Left renal cortex interstitium (tissue), 4 donors: ENCODE measurements around the gene GDPD2. TPM values are rescaled to one million over a fixed set of nuclear protein-coding genes. Genes with fewer than 3 reads are reported as not detected.

Experiments
- DNase-seq, 4 donors: peaks; one replicate each; pipeline ENCODE4 v3.0.0-alpha.2; 2013; ENCODE audit warnings: low read depth in 4 of 4, low spot score in 2 of 4, missing footprints in 1 of 4
- polyA plus RNA-seq, 4 donors: library from polyadenylated mRNA; unstranded; fragments of 120-200 nt; gene quantifications; one replicate each; pipeline ENCODE4 v1.2.1, GENCODE V29; 2013; ENCODE audit not compliant: insufficient read length in 4 of 4

Gene GDPD2
- polyA plus RNA-seq, 4 donors: 0.95 to 1.7 (median 1.6) TPM

DNA sequence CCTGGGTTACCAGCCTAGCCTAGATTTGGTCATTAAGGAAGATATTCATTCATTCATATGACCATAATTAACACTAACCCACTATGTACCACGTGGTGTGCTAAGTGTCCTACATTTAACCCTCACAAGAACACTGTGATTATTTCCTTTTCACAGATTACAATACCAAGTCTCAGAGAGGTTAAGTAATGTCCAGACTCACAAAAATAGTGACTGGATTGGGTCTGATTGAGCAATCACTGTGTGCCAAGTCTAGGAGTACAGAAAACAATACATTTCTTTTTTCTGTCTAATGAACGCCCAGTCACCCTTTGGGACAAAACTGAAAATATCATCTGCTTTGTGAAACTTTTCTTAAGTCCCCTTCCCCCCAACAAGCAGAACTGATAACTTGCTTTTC lies 13.9 kb downstream of the GDPD2 start:
- DNase-seq: no peak

DNA sequence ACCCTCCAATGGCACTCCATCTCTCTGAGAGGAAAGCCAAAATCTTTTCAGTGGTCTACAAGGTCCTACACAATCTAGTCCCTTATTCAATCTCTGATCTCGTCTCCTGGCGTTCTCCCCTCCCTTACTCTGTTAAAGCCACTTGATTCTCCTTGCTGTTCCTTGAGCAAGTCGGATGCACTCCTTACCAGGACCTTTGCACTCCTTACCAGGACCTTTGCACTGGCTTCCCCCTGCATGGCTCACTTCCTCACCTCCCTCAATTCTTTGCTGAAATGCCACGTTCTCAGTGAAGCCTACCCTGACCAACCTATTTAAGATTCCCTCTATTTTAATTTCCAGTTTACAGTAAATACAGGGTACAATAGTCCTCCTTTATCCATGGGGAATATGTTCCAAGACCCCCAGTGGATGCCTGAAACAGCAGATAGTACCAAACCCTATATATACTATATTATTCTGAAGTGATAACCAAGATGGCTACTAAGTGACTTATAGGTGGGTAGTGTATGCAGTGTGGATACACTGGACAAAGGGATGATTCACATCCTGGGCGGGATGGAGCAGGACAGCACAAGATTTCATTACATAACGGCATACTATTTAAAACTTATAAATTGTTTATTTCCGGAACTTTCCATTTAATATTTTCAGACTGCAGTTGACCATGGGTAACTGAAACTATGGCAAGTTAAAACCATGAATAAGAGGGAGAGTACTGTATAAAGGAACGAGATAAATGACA lies 15.0 kb downstream of the GDPD2 start:
- DNase-seq: no peak

DNA sequence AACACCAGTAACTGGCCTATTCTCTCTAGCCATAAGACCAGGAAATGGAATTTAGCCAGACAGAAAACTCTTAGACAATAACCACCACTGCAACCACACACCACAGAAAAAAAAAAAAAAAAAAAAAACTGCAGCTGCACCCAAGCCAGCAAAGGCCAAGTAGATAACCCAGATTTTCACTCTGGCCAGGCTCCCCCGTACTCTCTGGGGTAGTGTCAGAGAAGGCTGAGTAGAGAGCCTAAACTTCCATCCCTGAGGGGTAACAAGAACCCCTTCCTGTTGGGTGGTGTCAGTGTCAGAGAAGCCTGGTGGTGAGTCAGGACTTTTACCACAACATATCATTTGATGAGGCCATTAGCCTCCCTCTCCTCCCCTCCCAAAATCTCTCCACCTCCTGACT lies 15.9 kb downstream of the GDPD2 start:
- no peak for DNase-seq

DNA sequence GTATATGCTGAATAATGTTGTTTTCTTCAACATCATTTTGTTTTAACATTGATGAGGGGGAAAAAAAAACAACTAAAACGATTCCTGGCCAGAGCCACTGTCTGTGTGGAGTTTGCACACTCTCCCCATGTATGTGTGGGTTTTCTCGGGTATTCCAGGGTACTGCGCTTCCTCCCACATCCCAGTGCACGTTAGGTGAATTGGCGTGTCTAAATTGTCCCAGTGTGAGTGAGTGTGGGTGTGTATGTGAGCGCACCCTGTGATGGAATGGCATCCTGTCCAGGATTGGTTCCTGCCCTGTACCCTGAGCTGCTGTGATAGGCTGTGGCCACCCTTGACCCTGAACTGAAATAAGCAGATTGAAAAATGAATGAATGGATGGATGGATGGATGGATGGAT lies 19.1 kb downstream of the GDPD2 start:
- DNase-seq: no peak

DNA sequence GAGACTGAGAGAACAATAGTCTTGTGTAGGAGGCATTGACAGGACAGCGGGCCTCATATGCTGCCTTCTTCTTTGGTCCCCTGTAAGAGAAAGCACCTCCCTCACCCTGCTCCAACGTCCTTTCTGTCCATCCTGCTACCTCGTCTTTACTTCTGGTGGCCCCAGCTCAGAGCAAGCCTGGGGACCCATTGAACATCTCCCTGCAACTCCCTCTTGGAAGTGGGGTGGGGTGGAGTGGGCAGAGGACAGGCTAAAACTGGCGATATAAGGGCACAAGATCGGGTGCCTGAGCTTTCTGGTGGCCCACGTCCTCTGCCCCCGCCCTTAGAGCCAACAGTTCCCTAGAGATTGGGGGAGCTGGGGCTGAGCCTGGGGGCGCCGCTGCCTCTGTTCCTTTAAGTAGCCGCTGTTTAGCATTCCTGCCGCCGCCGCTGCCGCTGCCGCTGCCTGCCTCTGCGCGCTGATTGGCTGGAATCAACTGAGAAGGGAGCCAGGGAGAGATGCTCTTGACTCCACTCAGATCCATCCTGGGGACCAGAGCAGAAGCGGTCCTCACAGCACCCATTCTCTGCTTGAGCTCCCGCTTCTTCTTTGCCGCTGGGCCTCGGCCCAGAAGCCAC lies 21.3 kb downstream of the GDPD2 start, which contains the start of gene DLG3:
Gene DLG3 (plus strand): TSS at position 510 of the 620 bp plus-strand sequence. CDS start 367 bp downstream, outside the sequence.
- no peak for DNase-seq

DNA sequence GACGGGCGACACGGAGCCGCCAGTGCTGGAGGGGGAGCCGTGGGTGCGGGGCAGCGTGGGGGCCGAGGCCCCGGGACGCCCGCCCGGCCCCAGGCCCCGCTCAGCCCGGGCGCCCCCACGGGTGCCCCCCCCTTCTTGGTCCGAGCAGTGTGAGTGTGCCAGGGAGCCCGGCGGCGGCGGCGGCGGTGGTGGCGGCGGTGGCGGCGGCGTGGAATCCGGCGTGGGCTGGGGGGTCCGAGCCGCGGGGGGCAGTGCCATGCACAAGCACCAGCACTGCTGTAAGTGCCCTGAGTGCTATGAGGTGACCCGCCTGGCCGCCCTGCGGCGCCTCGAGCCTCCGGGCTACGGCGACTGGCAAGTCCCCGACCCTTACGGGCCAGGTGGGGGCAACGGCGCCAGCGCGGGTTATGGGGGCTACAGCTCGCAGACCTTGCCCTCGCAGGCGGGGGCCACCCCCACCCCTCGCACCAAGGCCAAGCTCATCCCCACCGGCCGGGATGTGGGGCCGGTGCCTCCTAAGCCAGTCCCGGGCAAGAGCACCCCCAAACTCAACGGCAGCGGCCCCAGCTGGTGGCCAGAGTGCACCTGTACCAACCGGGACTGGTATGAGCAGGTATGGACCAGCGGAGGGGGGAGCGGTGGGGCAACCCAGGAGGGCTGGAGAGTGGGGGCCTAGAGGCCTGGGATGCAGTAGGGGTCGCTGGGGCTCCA lies 22.0 kb downstream of the GDPD2 start:
- DNase-seq: no peak

DNA sequence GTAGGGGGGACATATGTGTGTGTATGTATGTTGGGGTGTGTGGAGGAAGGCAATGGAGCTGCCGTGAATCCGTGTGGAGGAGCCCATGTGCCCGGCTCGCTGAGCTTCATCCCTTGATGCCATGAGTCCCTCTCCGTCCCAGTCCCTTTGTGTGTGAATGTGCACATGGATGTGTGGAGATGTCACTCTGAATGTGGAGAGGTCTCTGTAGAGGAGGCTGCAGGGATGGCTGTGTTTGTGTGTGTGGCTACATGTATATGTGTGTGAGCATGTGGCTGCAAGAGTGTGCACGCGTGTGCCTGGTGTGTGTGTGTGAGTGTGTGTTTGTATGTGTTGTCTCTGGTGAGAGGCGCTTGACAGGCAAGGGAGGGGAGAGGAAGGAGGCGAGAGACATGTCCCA lies 22.8 kb downstream of the GDPD2 start:
- no peak for DNase-seq

DNA sequence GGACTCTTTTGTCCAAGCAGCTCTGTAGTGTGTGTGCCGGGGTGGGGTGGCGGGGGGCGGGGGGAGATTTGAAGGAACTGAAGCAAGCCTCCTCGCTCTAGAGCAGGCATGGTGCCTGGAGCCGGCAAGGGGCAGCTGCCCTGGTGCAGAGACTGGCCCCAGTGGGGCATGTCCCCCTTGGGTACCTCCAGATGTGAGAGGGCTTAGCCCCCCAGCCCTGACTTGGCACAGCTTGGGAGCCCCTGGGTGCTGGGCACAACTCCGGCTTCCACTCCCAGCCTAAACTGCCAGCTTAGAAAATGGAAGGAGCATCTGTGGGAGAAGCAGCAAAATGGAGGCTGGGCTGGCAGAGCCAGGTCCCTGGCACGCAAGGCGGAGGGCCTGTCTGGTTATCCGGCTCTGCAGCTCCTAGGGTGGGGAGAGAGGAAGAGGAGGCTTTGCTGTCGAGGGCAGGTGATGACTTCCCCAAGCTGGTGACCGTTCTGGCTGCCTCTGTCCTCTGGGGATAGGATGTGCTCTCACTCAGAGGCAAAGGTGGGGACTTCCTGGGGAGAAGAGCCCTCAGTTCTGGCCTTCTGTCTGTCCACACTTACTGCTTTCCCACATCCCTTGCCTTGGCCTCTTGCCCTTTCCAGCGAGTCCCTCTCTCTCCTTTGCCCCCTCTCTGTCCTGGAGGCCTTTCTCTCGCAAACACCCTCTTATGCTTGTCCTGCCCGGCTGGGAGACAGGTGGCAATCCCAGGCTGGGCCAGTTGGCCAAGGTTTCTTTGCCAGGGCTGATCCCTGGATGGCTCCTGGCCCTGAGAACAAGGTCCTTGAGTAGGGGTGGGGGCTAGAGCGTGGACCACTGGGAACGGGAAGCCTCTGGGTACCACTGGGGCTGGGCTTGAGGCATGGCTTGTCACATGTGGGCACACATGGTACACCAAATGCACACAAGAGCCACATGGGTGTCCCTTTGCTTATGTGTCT lies 23.6 kb downstream of the GDPD2 start:
- DNase-seq: no peak

DNA sequence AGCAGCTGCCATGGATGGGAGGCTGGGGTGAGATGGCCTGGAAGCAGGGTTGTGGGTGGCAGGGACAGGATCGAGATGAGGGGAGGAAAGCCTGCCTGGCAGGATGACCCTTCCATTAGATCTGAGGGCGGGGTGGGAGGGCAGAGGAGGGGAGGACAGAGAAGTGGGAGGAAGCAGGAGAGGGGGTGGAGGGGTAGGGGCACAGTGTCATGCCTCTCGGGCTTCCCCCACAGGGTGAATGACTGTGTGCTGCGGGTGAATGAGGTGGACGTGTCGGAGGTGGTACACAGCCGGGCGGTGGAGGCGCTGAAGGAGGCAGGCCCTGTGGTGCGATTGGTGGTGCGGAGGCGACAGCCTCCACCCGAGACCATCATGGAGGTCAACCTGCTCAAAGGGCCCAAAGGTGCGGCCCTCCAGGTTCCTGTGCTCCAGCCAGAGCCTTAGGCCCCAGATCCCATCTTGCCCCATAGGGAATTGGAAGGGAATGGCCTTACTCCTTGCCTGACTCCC lies 26.4 kb downstream of the GDPD2 start:
- DNase-seq: no peak

DNA sequence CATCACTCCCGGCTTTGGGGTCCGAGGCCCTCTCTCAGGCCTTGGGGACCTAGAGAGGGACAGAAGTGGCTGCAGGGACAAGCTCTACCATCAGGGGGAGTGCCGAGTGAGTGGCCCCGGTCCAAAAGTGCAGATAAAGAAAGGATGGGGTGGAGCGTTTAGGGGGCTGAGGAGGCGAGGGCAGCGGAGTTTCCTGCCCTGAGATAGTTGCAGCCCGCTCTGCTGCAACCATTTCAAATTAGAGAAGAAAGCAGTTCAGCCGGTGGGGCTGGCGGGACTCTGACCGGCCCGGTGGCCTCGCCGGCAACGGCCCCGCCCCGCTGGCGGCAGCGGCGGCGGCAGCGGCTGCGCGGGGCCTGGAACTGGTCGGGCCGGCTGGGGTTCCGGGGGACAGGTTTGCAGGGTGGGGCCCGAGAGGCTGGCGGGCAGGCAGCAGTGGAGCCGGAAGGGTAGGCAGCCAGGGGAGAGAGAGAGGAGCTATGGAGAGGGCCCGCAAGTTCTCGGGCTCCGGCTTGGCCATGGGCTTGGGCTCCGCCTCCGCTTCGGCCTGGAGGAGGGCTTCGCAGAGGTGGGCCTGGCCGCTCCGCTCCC lies 29.1 kb downstream of the GDPD2 start:
- no peak for DNase-seq

DNA sequence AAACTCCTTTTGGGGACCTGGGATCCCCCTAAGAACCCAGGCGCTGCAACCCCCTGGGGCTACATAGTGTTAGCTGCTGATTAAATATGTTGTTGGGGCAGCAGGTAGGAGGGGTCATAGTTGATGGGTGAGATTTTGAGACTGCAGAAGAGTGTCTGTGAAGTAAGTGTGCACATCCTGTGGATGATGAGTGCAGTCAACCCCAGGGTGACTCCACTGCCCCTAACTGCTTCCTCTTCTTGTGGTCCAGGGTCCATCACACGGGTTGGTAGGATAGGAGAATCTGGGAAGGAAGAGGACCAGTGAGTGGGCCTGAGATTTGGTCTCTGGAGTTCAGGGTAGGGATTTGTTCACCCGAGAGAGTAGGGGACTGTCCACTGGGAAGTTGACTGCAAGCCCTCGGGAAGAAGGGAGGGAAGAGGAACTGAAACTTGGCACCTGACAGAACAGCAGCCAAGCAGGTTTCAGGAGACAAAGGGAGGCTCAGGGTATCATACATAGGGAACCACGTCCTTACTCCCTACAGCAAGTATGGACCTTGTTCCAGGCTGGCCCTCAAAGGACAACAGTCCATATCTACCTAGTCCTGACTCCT lies 30.0 kb downstream of the GDPD2 start:
- DNase-seq: no peak

DNA sequence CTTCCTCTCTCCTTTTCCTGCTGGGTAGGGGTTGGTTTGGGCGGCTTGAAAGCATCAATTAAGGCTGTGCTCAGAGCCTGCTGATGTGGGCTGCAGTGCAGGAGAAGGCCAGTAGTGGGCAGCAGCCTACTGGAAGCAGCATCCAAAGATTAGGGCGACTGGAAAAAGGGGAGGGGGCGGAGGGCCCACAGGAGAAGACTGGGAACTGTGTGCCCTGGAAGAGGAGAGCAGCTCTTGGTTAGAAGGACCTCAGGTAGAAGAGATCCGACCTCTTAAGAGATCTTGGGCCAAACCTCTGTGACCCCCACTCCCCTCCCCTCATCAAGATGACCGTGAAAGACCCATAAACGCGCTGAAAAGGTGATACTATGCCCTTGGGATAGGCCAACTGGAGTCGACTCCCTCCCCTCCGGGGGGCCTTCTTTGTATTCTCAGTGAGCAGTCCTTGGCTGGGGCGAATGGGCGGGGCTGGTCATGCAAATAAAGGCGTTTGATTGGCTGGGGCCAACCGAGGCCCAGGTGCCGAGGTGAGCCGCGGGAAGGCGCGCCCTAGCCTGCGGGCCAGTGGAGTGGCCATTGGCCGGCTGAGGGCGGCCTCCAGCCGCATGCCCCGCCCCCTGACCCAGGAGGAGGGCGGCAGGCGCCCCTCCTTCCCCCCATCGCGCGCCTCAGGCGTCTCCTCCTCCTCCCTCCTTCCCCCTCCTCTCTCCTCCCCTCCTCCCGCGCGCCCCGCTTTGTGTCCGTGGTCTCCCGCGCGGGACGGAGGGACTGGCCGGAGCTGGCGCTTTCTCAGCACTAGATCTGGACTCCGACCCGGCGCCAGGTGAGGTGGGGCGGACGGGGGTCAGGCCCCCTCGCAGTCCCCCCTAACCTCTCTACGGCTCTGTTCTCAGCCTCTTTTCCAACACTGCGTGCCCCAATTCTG lies 31.6 kb downstream of the GDPD2 start:
- peak in 3 of 4 donors; percentile 66 to 80 (median 75) for DNase-seq

DNA sequence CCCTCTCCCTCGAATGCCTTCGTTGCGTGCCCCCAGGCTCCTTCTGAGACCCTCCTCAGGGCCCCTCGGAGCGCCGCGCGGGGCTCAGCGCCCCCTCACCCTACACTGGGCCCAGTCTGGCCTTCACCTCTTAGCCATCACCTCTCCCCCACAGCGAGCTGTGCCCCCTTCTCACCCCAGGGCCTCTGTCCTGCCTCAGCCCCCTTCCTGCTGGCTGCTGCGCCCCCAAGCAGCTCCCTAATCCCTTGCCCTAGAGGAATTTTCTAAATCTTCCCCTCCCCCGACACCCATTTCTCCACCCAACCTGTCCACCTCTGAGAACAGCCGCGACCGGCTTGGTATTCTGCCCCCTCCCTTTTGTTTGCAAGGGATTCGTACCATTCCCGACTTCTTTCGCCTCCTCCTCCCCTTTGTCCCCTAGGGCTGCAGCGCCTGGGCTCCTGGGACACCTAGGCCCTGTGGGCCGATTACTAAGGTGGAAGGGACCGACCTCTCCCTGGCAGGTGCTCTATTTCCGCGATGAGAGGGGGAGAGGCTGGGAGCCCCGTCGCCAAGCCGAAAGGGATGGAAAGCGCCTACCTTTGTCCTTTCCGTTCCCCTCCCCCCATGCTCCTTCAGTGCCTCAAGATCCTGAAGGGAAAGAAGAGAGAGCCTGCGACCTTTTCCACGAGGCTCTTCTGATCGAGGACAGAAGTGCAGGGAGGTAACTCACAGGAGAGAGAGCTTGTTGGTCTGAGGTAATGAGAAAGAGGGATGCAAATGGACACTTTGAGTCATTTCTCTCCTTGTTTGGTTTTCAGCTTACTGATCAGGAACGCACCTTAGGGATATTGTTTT lies 32.5 kb downstream of the GDPD2 start:
- no peak for DNase-seq

DNA sequence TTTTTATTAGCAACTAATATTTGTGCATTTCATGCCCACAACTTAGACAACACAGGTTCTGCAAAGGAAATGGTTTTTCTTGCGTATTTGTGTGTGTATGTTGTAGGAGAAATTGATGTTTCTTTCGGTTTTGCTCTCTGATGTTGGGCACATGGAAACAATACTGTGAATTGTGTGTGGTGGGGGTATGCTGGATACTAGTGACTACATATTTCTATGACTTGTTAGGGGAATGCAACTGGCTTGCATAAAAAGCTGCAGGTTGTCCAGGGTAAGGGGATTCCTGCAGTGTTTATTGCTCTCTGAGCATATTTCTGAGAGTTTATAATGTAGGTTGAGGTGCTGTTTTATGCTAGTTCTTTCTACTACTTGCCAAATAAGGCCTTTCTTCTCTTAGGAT lies 33.1 kb downstream of the GDPD2 start:
- DNase-seq: no peak

DNA sequence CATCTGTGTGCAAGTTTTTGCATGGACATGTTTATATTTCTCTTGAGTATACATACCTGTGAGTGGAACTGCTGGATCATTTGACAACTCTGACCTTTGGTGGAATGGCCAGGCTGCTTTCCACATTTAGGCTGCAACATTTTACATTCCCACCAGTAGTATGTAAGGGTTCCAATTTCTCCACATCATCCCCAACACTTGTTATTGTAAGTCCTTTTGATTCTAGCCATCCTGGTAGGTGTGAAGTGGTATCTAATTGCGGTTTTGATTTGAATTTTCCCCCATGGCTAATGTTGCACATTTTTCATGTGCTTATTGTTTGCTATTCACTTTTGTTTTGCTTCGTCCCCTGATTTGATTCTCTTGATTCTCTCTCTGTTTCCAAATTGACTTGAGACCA lies 37.9 kb downstream of the GDPD2 start:
- DNase-seq: no peak

DNA sequence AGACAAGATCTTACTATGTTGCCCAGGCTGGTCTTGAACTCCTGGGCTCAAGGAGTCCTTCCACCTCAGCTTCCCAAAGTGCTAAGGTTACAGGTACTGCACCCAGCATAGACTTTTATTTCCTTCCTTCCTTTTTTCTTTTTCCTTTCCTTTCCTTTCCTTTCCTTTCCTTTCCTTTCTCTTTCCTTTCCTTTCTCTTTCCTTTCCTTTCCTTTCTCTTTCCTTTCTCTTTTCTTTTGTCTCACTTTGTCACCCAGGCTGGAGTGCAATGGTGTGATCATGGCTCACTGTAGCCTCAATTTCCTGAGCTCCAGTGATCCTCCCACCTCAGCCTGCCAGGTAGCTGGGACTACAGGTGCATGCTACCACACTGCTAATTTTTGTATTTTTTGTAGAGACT lies 40.9 kb downstream of the GDPD2 start:
- no peak for DNase-seq

DNA sequence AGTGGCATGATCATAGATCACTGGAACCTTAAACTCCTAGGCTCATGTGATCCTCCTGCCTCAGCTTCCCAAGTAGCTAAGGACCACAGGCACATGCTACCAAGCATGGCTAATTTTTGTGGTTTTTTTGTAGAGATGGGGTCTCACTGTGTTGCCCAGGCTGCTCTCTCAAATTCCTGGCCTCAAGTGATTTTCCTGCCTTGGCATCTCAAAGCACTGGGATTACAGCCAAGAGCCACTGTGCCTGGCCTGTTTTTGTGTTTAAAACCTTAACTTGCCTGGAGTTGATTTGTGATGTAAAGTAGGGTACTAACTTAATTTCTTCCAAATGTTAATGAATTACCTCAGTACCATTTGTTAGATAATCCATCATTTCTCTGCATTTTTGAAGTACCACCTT lies 43.9 kb downstream of the GDPD2 start:
- no peak for DNase-seq

DNA sequence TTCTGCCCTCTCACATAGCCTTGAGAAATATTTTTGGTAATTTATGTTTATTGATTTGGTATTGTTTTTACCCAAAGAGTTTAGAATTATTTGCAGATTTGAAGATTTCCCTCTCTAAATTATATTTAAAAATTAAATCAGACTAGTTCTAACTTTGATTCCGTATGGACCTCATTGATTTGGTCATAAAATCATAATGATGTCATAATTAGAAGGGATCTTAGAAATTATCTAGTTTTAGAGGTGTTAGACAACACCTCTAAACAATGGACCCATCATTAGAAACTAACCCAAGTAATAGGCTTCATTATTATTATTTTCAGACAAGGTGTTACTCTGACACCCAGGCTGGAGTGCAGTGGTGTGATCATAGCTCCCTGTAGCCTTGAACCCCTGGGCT lies 45.6 kb downstream of the GDPD2 start:
- no peak for DNase-seq
